Measurements from ENCODE around the gene KCNV2.

KCNV2 gene

DNA sequence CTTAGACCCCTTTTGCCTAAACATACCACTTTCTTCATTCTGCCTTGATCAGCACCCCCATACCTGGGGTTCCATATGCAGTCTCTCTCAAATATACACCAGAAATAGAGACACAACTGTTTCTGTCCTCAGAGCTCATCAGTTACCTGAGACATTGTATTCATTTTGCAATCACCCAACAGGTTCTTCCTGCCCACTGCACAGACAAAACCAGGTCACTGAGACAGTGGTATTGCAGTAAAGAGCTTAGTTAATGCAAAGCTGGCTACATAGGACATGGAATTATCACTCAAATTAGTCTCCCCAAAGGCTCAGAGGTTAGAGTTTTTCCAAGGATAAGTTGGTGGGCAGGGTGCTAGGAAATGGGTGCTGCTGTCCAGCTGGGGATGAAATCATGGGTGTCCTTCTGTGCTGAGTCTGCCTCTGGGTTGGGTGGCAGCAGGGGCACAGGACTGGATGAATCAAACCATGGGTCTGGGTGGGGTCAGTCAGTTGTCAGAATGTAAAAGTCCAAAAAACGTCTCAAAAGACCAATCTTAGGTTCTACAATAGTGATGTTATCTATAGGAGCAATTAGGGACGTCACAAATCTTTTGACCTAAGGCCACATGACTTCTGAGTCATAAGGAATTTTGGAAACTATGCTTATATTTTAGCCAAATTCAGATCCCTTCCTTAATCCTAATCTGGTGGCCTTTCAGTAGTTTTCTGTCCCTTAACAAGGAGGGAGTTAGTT lies 41.0 kb downstream of the KCNV2 start:
- no peak for DNase-seq

DNA sequence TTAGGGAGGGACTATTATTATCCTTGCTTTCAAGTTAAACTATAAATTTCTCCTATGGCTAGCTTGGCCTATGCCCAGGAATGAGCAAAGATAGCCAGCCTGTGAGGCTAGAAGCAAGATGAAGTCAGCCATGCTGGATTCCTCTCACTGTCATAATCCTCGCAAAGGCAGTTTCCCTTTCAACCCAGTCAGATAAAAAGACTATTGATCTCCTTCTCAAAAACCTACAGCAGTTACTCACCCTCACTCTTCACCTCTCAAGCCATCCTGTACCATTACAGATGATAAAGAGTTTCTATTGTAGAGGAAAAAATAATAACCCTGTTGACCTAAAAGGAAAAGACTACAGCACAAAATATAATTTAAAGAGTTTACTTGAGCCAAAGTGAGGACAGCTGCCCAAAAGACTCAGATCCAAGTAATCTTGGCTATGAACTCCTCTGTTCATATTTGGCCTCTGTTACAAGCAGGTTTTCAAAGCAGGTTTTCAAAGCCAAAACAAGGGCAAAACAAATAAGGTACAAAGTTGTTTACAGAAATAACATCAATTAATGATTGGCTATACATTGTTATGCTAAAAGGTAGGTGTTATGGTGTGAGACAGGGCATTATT lies 41.7 kb downstream of the KCNV2 start:
- no peak for DNase-seq

GRCh38 chr9:2761424-2761823 lies 44.1 kb downstream of the KCNV2 start:
- no peak for DNase-seq

DNA sequence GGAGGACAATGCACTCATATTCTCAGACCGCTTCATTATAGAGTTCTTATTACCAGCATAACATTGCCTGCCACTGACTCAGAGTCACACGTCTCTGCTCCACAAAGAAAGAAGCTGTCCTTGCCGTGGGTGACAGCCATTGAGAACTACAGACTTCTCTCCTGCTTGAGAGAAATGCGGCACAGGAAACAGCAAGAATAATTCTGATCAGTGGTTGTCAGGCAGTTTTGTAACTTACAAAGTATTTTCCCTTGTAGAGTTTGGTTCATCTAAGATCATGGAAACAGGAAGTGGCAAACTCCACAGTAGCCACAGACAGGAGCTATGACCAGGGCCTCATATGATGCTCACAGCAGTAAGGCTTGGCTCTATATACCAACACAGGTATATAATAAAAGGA lies 47.0 kb downstream of the KCNV2 start:
- DNase-seq = peak in 1 of 56 donors; percentile 6

- no peak for DNase-seq
Measured at GRCh38 chr9:2765250-2765880, 48.1 kb downstream of the KCNV2 start.

DNA sequence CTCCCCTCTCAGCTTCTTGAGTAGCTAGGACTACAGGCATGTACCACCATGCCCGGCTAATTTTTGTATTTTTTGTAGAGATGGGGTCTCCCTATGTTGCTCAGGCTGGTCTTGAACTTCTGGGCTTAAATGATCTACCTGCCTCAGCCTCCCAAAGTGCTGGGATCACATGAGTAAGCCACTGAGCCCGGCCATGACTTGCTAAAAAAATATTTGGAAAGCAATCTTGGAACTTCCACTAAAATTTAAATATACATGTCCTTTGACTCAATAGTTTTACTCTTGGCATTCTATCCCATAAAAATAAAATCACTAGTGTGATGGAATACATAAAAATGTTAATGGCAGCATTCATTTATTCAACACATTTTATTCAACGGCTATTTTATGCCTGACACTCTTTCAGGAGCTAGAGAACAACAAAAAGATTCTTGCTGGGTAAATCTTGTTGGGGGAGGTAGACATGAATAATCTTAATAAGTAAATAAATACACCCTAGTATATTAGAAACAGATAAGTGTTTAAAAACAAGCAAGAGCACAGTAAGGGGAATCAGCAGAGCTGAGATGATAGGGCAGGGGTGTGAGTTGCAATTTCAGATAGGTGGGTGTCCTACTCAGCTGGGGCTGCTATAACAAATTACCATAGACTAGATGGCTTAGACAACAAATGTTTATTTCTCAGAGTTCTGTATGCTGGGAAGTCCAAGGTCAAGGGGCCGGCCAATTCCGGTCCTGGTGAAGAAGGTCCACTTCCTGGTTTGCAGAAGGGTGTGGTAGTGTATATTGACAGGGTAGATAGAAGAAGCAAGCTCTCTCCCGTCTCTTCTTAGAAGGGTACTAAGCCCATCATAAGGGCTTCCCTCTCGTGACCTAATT lies 50.7 kb downstream of the KCNV2 start:
- no peak for DNase-seq

DNA sequence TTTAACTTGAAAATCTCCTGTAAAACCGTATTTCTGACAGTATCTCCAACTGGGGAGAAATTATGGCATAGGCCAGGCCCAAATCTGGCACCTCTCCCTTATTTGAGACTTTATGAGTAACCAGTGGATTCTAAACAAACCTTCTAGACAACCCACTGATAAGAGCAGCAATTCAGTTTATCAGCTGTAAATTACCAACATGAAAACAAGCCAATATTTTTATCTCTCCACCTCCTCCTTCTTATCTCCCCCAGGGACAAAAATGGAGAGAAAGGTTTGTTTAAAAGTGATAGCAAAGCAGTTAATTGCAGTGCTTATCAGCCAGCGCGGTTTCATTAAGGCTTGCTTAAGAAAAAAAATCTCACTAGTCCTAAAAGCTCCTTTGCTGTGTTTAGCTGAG lies 53.8 kb downstream of the KCNV2 start:
- no peak for DNase-seq

- DNase-seq = no peak
Measured at GRCh38 chr9:2771661-2772060, 54.4 kb downstream of the KCNV2 start.

GRCh38 chr9:2777454-2777853 lies 60.1 kb downstream of the KCNV2 start:
- no peak for DNase-seq

DNA sequence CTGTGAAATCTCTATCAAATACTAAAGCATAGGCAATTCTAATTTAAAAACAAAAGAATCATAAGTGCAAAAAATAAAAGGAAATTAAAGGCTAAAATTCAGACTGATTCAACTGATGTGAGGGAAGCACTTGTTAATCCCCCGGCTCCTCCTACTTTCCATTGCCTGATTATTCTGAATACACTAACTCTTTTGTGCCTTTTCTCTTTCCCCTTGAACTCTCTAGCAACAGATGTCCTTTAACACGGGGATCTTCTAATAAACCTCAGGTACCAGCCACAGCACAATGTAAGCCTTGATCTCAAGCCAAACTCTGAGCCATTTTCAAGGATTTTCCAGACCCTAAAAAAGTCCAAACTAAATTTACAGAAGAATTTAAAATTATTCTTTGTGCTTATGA lies 61.5 kb downstream of the KCNV2 start:
- no peak for DNase-seq
